Hematopoietic multipotent progenitor cell treated with erythropoietin and hydrocortisone succinate and interleukin-3 and kit ligand, for 17 days (in vitro differentiated cells): ENCODE measurements around the gene ELMO1.

ENCODE experiments used
- DNase-seq: peaks from one replicate; pipeline ENCODE4 v3.0.0-alpha.2; 2015; ENCODE audit warnings: low spot score

Gene ELMO1

DNA sequence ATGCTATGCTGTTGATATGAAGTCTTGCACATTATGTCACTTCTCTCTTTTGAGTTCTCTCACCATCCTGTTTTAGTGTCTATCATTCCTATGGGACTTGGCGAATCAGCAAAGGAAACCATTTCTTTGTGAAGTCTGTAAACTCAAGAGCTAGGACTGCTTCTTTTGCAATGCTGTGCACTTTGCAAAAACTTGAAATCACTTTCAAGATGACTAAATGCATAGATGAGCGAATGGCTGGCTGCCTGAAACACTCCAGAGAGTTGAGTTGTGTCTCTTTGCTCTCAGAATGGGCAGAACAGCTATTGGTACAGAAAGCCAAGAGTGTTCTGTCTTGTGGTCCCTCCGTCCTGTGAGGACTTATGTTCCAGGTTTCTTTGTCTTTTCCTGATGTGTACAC, 18.3 kb upstream of the ELMO1 start:
- DNase-seq = no peak

DNA sequence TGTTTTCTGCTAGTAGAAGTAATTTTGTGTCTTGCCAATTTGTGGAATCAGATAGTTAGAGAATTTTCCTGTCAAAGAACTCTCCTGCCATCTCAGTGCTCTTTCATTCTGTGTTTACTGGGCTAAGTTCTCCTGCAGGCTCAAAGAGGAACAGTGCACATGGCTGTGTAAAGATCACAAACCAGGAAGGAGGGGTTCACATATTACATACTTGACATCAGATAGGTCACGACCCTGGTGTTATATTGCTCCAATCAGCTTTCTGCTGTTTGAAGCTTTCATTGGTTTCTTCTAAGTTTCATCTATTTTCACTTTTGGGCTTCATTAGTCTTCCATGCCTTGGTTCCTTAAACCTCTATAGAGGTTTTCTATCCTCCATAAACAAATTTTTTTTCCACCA, 13.5 kb upstream of the ELMO1 start:
- DNase-seq = no peak

DNA sequence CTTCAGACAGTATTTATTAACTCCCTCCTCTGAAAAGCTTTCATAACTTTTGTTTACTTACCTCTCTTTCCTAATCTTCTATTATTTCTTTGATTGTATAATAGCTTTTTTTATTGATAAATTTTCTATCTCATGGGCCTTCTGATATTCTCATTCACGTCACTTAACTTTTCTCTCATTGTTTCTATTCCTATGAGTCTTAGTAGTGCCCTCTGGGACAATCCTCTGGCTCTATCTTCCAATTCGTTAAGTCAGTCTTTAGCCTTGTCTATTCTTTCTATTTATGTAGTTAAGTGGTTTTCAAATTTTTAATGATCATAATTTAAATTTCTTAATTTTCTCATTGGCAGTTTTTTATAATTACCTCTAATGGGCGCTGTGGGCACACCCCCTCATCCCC, 6.4 kb upstream of the ELMO1 start:
- no peak for DNase-seq

DNA sequence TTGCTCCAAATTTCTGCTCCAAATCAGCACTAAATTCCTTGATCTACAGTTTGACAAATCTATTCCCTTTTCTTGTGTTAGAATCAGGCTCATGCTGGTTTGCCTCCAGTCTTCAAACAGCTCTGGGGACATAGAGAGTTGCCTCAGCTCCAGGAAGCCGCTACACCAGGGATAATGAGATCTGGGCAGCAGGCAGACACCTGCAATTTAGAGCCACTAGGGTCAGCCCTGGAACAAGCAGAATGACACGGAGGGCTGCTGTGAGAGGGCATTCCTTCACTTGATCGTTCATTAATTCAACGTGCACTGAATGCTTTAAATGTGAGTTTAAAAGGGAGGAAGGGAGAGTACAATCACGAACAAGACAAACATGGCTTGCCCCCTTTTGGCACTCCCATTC, 3.7 kb upstream of the ELMO1 start:
- DNase-seq = no peak

DNA sequence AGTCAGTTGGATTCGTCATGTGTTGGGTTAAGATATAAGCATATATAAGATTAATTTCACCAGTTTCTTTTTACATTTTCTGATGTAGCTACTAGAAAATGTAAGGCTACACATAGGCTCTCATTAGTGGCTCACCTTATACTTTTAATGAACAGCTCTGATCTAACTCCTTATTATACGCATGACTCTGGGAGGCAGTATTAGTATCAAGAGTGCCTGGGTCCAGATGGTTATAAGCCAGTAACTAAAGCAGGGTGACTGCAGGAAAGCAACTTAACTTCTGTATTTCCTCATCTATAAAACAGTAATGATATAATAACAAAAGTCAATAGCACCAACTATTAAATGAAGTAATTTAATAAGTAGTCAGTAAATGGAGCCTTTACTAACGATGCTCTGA, 1.4 kb upstream of the ELMO1 start:
- DNase-seq = no peak

DNA sequence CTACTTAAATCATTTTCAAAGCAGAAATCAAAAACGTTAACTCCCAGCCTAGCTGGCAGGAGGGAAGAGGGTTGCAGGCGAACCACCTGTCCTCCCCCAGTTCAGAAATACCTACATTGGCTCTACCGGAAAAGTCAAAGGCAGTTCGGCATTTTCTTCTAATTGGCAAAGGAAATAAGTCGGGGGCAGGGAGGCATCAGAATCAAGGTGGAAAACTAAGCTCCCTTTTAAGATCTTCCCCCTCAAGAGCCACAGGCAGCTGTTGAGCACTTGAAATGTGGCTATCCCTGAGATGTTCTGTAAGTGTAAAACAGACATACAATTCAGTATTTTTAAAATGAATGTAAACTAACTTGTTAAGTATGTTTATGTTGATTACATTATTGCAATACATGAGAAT, 957 bp upstream of the ELMO1 start:
- DNase-seq = no peak

DNA sequence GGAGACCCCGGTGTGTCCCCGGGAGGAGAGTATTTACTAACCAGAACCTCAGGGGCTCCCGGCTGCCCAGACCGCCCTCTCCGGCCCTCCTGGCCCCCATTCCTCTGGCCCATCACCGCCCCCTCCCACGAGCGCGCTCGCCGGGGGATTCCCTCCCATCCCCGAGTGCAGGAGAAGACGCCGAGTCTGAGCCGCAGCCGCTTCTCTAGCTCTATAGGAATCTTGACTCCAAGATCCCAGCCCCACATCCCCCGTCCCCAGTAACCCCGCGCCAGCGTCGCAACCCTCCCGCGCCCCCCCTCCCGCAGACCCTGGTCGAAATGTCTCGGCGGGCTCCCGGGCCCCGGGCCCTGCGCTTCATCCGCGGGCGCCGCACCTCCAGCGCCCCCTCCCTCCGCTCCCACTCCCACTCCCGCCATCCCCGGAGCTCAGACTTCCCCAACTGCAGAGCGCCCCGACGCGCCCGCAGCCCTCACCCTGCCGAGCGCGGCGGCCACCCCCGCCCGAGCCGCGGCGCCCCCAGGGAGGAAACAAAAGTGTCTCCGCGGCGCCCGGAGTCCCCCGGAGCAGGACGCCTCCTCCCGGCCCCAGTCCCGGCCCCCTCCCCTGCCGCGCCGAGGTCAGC, 541 bp downstream of the ELMO1 start:
- DNase-seq = no peak

DNA sequence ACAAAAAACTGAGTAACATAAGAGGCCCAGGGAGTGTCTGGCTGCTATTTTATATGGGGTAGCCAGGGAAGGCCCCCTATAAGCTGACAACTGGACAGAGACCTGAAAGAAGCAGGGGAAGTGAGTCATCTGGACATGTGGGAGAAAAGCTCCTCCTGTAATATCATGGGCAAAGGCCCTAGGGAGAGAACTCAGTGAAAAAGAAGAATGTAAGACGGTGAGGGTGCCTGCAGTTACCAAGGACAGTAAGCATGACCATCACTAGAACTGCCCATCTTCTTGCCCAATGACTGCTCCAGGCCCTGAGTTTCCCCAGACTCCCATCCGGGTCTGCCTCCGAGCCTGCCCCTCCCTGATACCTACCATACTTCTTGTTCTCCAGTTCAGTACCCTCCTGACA, 2.3 kb downstream of the ELMO1 start:
- no peak for DNase-seq

DNA sequence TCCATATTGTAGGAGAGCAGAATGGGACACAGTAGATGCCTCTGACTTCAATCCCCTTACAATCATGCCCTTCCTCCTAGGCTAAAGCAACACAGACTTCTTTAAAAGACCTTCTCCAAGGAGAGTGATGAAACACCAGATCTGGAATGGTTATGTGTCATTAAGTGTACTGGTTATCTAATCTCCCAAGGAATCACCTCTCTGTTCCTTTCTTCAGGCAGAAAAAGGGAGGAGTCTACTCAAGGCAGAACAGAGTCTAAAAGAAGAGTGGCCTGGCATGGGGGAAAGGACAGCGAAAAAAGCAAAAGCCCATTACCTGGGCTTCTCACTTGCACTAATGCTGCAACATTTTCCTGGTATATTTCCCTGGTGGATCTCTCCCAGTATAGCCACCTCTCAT, 2.9 kb downstream of the ELMO1 start:
- no peak for DNase-seq

DNA sequence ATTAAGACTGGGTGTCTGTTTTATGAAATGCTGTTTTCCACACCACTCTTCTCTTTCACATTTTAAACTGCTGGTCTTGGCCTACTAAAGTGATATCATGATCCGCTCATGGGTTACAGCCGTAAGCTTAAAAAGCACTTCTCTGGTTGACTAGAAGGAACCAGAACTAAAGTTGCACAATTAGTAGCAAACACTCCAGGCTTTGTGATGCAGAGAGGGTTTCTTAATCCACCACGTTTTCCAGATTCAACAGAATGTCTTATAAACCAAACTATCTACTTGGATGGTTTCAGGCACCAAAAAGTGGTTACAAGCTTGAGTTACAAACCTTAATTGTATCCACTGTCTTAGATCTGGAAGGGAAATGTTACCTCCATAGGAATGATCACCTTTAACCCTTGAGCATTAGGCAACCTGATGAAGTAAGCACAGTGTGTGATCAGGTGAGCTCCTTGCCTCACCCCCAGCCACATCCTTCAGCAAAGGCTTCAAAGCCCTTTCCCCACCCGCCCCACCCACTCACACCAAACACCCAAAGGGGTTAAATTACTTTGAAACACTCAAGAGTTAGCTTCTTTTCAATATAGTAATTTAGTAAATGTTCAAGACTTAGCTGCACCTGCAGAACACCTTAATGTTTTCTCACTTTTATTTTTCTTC, 3.5 kb downstream of the ELMO1 start:
- no peak for DNase-seq

DNA sequence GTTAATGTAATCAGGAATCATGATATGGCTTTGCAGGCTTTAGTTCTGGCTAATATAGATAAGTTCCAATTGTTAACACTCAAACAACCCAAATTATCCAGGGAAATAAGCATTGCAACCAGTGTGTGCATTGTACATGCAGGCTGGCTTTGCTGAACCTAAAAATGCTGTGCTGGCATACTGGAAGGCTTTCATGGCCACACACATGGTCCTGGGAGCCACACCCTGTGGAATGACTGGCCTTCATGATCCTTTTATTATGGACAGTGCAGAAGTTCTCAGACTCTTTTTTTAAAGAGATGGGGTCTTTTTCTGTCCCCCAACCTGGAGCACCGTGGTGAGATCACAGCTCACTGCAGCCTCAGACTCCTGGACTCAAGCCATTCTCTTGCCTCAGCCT, 5.0 kb downstream of the ELMO1 start:
- DNase-seq = no peak

DNA sequence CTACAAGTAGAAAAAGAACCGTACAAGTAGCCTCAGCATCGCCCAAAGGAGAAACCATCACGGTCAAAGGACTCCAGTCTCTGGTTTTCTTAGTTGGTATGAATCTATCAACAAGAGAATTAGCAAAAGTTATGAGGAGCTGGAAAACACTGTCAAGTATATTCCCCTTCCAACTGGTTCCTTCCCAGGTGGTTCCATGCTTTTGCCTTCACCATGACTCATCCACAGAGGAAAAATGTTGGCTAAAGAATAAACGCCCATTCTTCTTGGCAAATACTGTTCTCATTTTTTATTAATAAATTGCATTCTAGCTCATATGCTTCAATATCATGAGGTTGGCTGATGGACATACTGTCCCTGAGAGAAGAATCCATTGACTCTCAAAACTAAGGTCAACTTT, 6.4 kb downstream of the ELMO1 start:
- DNase-seq = no peak

DNA sequence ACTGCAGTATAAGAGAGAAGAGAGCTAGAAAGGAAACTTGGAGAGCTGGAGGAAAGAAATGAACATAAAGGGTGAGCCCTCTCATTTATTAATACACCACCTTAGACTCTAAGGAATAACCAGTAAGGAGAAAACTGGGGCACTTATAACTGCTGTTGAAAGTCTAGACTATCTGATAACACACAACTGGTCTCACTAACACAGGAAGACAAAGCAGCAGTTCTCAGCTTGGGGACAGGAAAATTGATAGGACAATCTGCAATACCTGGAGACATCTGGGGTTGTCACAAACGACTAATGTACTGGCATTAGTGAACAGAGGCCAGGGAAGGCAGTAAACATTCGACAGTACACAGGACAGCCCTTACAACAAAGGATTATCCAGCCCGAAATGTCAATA, 6.8 kb downstream of the ELMO1 start:
- DNase-seq = no peak

DNA sequence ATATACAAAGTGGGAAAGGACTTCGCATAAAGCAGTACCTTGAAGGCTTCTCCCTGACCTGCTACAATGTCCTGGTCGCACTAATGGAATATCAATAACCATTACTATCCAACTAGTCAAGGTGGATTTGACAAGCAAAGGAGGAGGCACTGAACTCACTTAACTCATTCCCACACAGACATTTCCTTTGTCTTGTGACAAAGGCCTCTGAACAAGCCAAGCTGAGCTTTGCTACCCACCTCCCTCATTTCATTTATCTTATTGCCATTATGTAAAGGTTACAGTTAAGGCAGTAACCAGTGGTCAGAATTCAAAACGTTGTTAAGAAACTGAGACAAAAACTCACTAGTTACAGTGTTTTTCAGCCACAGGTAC, 7.3 kb downstream of the ELMO1 start:
- DNase-seq = no peak

DNA sequence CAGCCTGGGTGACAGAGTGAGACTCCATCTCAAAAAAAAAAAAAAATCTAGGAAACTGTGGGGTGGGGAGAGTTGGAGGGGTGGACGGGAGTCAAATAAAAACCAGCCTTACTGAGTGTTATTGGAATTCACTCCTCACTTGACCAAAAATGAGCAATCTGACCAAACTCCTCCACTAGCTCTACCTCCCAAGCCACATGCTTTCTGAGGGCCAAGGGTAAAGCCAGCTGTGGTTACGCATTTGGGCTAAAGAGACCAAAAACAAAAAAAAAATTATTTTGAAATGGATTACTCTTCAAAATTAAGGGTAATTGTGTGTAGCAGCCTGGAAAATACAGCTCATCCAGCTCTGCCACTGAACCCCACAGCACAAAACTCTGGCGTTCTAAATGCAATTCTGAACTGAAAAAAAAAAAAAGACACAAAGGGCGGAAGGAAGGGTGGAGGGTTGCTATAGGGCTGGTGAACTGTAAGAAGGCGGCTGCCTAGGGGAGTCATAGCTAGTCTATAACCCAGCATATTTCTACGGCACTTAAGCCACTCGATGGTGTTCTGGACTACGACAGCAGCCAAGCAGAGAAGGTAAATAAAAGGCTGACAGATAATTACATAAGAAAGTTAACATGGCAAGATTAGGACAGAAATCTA, 7.8 kb downstream of the ELMO1 start:
- no peak for DNase-seq

DNA sequence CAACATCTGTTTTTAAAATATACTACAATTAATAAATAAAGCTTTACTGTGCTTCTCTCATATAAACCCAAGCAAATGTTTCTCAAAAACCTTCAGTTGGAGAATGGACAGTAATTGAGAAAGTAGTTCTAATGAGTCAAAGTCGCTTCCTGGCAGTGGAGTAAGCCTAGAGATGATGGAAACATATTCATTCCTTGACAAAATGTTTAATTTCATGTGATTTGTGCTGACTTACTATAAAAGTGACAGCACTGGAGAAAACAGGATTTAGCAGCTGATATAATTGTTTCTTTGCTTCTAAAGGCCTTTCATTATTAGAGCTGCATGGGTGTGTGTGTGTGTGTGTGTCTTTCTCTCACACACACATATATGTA, 9.0 kb downstream of the ELMO1 start:
- DNase-seq = no peak

DNA sequence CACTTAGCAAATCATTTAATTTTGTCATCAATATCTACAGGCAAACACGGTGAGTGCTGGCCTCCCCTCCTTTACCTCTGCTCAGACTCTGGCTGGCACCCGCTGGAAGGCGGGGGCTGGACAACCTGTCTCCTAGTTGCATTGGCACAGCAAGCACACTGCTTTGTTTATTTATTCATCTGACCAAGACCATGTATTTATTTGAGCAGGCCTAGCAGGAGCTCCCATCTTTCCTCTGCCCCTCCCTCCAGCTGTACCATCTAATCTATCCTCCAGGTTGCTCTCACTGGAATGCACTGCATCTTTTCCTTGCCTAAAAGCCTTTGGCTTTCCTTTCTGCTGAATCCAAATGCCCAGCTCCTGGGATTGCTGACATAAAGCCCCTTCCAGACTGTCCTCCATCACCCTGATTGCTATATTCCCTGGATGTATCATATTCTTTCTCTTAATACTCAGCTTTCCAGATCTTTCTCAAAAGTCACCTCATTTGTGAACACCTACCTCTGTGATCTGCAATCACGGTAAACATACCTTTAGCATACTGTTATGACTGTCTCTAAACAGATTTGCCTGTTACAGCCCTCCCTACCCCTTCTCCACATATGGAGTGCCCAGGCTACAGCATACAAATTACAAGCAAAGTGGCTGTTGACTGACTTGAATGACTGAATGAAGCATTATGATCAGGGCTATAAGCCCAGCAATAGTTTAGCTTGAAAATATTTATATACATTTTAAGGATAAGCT, 9.6 kb downstream of the ELMO1 start:
- DNase-seq = no peak

DNA sequence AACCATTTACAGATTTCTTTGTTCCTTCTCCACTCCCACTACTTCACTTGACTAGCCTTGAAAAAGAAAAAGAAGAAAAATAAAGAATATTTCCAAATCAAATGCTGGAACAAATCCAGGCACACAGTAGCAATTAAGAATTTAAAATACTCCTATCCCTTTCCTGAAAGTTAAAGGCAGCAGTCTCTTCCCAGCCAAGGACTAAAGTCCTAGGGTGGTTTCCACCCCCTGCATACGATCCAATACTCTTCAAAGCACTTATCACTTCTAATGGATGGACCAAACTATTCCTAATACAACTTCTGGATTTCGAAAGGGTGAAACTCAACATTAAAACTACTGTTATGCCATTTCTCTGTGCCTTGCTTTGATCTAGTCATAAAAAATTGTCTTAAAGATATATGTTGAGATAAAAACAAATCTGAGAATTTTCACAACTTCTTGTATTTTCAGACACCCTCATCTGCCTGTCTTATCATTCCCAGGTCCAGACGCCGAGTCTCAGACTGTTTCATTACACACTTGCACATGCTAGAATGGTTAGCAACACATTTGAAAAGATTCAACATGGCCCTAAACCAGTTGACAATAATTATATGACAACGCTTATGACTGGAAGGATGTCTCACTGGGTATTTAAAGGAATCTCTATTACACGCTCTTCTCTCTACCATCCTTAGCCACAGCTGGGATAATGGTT, 13.4 kb downstream of the ELMO1 start:
- no peak for DNase-seq

DNA sequence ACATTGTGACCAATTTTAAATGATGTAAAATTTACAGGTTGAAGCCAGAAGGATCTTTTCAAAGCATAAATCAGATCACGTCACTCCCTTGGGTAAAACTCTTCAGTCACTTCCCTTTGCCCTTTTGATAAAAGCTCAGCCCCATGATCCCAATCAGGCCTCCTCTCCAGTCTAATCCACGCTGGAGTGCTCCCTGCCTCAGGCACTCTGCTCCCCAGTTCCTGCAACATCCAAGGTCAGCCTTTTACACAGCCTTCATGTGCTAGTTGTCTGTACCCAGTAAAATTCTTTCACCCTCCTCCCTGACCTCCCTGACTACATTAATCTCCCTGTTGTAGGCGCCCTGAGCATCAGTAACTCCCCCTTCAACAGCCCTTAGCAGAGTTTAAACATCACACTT, 14.1 kb downstream of the ELMO1 start:
- DNase-seq = no peak

DNA sequence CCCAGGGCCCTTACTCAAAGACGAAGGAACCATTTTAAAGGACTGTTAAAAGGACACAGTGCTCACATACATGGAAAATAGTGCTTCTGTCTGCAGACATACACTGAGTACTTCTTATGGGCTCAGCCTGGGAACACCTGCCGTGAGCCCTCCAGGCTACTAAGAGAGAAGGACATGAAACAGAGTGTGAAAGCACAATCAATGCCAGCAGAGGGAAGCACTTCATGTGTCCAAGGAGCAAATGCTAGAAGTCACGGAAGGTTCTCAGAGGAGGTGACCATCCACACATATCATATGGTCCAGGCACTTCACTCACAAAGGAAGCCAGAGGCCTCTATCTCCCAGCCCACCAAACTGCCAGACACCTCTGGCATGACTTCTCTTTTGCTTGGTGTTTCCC, 15.5 kb downstream of the ELMO1 start:
- DNase-seq = no peak

DNA sequence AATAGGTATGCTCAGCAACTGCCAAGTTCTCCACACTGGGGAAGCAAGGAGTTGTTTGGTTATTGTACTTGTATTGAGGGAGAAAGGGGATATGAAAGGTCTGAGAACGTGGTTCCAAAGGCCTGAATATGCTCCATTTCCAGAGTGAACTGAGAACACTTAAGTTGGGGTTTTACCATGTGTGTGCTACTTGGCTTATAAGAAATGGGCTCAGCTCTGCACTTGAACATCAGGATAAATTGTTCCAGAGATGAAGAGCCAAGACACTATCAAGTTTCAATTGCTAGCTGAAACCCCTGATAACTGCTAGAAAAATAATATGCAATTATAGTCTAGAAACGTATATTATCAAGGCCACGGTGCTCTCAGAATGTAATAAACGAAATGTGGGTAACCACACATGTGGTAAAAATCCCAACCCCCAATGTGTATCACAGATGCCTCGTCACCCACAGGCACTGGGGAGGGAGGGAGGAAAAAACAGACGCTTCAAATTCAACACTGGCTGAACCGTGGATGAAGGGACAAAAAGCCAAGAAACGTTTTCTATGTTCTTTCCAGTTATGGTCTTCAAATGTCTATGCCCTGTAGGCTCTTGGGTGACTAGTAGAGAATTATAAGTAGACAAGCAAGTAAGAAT, 16.3 kb downstream of the ELMO1 start:
- no peak for DNase-seq

DNA sequence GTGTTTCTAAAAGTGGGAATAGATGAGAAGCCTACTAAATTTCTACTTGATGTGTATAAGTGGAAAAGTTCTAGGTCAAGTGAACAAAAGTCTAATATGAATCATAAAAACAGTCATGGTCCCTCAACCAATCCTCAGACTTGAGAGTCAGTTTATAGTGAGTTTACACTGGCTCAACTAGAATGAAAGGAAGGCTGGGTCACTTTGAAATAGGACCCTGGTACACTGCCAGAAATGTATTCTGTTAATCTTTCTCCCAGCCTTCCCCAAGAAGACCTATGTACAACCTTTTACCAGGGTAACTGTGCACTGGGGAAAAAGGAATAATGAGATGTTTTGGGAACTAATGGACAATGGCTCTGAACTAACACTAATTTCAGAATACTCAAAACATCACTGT, 17.3 kb downstream of the ELMO1 start:
- no peak for DNase-seq
